Muscle layer of duodenum (tissue), 2 donors: ENCODE data around the gene SMURF1.
"Not testable (repeated sequence)": the region's sequence is repeated elsewhere in the genome, so short reads cannot be mapped to it uniquely, and the experiment has no call there.

Experiments
- H3K27ac ChIP-seq: one replicate; pipeline ENCODE4 v1.7.0; 2013; ENCODE audit warnings: mild to moderate bottlenecking, low read length
- H3K27me3 ChIP-seq: one replicate; pipeline ENCODE4 v1.7.0; 2013; ENCODE audit warnings: low read depth, mild to moderate bottlenecking, control low read depth, low read length
- H3K36me3 ChIP-seq, 2 donors: one replicate each; pipeline ENCODE4 v1.7.0; 2013; ENCODE audit warnings: low read length in 2 of 2, control low read depth in 1 of 2, mild to moderate bottlenecking in 1 of 2; ENCODE audit not compliant: insufficient read depth in 2 of 2, control insufficient read depth in 1 of 2
- H3K4me1 ChIP-seq, 2 donors: one replicate each; pipeline ENCODE4 v1.7.0; 2013; ENCODE audit warnings: low read length in 2 of 2, mild to moderate bottlenecking in 2 of 2, control low read depth in 1 of 2, moderate library complexity in 1 of 2; ENCODE audit not compliant: insufficient read depth in 2 of 2, control insufficient read depth in 1 of 2
- H3K4me3 ChIP-seq, 2 donors: one replicate each; pipeline ENCODE4 v1.7.0; 2013; ENCODE audit warnings: low read length in 2 of 2, low read depth in 1 of 2, mild to moderate bottlenecking in 1 of 2
- H3K9me3 ChIP-seq, 2 donors: one replicate each; pipeline ENCODE4 v1.7.0; 2013; ENCODE audit warnings: low read length in 2 of 2, control low read depth in 1 of 2, mild to moderate bottlenecking in 1 of 2; ENCODE audit not compliant: control insufficient read depth in 1 of 2
- donor health status: healthy.

SMURF1 gene

DNA sequence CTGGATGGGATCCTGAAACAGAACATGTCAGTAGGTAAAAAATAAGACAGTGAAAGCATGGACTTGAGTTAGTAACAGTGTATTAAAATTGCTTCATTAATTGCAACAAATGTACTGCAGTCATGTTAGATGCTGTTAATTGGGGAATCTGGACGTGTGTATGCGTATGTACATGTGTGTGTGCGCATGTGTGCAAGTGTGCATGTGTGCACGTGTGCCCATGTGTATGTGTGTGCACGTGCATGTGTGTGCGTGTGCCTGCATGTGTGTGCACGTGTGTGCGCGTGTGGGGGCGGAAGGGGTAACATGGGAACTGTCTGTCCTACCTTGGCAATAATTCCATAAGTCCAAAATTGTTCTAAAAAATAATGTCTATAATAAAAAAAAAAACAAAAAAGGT, 67.3 kb downstream of the SMURF1 start:
- H3K4me1 ChIP-seq, result peaks cover 4 to 13% of the 10 kb centered on the region in 2 donors
- H3K27me3 ChIP-seq, result no peaks in the 10 kb centered on the region
- no peak overlapping the region for H3K4me3 ChIP-seq
- H3K36me3 ChIP-seq, result no peaks in the 10 kb centered on the region
- no peak overlapping the region for H3K27ac ChIP-seq
- H3K9me3 ChIP-seq, result no peaks in the 10 kb centered on the region

DNA sequence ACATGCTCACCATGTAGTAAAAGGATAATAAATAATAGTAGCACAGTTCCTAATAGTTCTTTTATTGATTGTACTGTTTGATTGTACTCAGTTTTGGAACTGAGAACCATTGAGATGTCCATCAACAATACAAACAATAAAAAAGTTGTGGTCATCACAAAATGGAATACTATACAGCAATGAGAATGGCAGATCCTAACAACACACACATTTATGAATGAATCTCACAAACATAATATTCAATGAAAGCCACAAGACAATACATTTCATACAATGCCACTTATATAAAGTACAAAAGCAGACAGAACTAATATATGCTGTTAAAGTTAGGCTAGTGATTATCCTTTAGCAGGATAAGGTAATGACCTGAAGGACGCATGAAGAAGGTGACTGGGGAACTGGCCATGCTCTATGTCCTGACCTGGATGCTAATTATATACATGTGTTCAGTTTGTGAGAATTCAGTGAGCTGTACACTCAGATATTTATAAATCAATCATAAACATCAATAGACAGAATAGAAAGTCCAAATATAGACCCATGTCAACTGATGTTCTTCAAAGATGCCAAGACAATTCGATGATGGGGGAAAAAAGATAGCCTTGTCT, 70.0 kb downstream of the SMURF1 start:
- Histone ChIP-seq H3K36me3 (no peaks in the 10 kb centered on the region), H3K9me3 (no peaks in the 10 kb centered on the region), H3K27ac (no peak overlapping the region), H3K4me3 (no peak overlapping the region), H3K4me1 (peaks cover 0 to 7% of the 10 kb centered on the region in 2 donors), H3K27me3 (no peaks in the 10 kb centered on the region)

DNA sequence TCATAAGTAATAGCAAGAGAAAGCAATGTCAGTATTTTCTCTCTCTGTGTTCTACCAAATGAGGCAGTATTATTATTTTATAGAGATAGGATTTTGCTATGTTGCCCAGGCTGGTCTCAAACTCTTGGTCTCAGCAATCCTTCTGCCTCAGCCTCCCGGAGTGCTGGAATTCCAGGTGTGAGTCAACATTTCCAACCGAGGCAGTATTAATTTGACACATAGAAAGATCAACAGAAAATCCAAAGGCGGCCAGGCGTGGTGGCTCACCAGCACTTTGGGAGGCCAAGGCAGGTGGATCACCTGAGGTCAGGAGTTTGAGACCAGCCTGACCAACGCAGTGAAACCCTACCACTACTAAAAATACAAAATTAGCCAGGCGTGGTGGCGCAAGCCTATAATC, 71.8 kb downstream of the SMURF1 start:
- Histone ChIP-seq H3K9me3 (no peaks in the 10 kb centered on the region), H3K4me1 (peaks cover 0 to 3% of the 10 kb centered on the region in 2 donors), H3K27me3 (no peaks in the 10 kb centered on the region), H3K36me3 (no peaks in the 10 kb centered on the region), H3K27ac (no peak overlapping the region), H3K4me3 (no peak overlapping the region)

DNA sequence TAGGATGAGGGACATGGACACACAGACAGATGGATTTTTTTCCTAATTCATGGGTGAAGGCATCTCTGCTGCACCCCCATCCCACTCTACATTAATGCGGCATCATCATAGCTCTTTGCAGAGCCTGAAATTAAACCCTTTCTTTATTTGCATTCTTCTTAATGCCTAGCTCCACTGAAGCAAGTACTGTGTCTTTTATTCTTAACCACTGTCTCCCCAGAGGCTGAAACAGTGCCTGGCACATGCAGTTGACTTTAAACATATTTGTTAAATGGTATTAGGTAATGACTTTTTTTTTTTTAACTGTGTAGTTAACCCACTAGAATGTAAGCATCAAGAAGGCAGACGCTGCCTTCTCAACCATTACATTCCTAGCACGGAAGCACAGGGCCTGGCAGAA, 73.5 kb downstream of the SMURF1 start:
- Histone ChIP-seq H3K9me3 (no peaks in the 10 kb centered on the region), H3K27me3 (no peaks in the 10 kb centered on the region), H3K4me3 (no peak overlapping the region), H3K27ac (no peak overlapping the region), H3K36me3 (no peaks in the 10 kb centered on the region), H3K4me1 (peaks cover 0 to 3% of the 10 kb centered on the region in 2 donors)

DNA sequence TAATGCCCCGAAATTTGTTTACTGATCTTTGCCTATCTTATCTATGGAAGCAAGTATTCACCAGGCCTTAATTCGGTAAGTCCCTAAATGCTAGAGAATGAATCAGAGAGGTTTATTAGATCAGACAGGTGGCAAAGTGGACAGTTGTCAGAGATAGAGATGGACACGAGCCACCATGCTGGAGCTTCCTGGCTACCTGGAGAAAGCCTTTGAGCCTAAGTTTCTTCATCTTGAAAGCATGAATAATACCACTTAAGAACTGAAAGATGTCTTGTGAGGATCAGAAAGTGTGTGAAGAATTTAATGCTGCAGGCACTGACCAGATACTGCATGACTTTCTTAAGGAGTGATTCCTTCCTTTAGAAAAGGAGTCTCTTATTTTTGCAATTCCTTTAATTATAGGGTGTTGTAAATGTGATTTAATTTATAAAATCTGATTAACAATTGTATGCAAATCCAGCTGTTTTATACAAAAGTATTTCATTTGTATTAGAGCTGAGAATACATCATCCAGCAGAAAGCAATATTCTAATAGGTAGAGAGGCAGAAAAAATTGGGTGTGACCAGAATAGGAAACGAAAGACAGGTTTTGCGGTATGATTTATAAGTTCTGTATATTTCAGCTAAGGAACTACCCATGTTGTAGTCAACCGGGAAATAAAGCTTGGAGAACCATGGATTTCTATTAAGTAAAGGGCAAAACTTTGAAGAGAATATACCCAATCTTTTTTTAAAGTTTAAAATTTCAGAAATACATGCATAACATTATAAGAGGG, 82.7 kb downstream of the SMURF1 start:
- Histone ChIP-seq H3K9me3 (no peaks in the 10 kb centered on the region), H3K36me3 (peaks cover 8 to 15% of the 10 kb centered on the region in 2 donors), H3K4me3 (no peak overlapping the region), H3K4me1 (no peaks in the 10 kb centered on the region), H3K27me3 (no peaks in the 10 kb centered on the region), H3K27ac (no peak overlapping the region)

DNA sequence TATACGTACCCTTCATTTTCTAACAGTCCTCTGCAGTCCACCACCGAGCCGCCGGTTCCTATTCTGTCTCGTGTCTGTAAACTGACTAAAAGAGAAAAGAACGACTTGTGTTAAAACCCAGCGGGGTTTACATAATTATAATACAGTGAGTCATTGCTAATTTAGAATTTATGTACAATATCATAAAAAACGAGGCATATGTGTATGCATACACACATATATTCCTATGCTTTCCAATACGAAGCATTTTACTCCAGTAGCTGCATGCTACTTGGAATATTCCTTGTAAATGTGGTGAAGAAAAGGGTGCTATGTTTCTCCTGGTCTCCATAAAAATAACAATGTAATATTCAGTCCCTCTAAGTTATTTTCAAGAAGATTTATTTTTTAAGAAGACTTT, 89.1 kb downstream of the SMURF1 start:
- no peak overlapping the region for H3K4me3 ChIP-seq
- H3K27ac ChIP-seq, result no peak overlapping the region
- H3K36me3 ChIP-seq, result peaks cover 53 to 66% of the 10 kb centered on the region in 2 donors
- H3K9me3 ChIP-seq, result no peaks in the 10 kb centered on the region
- no peaks in the 10 kb centered on the region for H3K4me1 ChIP-seq
- H3K27me3 ChIP-seq, result no peaks in the 10 kb centered on the region

DNA sequence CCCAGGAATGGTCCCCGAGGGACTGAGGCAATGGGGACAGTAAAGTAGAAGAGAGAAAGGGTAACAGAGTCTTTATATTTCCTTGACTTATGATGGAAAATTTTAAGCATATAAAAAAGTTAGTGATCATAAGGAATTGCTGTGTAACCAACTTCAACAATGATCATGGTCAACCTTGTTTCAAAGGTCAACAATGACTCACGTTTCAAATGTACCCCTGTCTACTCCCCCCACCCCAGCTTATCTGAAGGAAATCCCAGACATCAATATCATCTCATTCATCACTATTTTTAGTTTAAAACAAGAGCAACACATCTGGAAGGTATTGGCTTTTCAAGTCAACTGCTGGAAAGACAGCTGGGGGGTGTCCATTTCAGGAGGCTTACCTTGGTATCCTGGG, 92.9 kb downstream of the SMURF1 start:
- Histone ChIP-seq H3K9me3 (no peaks in the 10 kb centered on the region), H3K27me3 (no peaks in the 10 kb centered on the region), H3K36me3 (peaks cover 72 to 83% of the 10 kb centered on the region in 2 donors), H3K27ac (no peak overlapping the region), H3K4me3 (no peak overlapping the region), H3K4me1 (no peaks in the 10 kb centered on the region)

DNA sequence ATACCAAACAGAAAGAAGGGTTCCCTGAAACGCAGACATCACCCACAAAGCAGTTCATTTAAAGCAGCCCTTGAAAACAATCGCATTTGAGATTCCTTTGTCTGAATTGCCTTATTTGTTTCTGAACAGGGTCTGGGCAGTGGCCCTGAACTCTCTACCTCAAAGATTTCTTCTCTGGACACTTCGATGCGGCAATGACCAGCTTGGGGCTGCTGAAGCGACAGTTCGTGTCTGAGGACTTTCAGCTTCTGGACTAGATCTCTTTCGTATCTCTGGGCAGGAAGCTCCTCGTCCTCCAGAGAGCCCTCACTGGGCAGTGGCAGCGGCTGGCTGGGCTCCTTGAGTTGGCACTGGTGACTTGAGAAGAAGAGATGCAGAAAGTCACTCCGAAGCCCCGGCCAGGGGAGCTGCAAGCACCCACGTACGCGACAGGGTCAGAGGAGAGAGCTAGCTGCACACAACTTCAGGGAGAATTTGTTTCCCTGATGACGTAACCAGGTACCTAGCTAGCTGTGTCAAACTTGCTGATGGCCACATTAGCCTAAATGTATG, 96.3 kb downstream of the SMURF1 start:
- Histone ChIP-seq H3K27me3 (no peaks in the 10 kb centered on the region), H3K27ac (no peak overlapping the region), H3K36me3 (peaks cover 70 to 93% of the 10 kb centered on the region in 2 donors), H3K9me3 (no peaks in the 10 kb centered on the region), H3K4me1 (no peaks in the 10 kb centered on the region), H3K4me3 (no peak overlapping the region)

DNA sequence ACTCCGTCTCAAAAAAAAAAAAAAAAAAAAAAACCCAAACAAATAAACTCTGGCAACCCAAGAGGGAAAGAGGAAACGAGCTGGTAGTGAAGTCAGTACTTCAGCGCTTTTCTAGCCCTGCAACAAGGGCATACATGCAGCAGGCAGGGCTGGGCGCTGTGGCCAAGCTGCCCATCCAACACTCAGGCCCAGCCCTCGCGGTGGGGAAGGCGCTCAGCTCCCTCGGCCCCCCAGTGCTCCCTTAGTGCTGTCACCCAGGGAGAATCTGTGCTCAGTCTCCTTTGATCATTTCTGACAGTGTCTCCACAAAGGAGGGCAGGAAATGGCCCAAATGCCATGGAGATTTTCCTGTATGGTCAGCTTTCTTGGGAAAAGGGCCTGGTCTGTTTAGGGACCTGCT, 97.2 kb downstream of the SMURF1 start:
- Histone ChIP-seq H3K4me1 (peaks cover 0 to 3% of the 10 kb centered on the region in 2 donors), H3K36me3 (peaks cover 67 to 90% of the 10 kb centered on the region in 2 donors), H3K27ac (no peak overlapping the region), H3K9me3 (no peaks in the 10 kb centered on the region), H3K4me3 (no peak overlapping the region), H3K27me3 (no peaks in the 10 kb centered on the region)

DNA sequence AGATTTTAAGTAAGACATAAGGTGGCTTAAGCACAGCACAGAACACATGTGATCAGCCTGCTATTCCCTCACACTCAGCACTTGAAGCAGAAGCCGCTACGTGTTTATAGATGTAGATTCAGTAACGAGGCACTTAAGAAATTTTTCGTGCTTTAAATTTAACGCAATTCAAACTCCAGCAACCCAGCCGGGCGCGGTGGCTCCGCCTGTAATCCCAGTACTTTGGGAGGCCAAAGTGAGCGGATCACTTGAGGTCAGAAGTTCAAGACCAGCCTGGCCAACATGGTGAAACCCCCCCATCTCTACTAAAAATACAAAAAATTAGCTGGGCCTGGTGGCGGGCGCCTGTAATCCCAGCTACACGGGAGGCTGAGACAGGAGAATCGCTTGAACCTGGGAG, 97.6 kb downstream of the SMURF1 start:
- not testable (repeated sequence) for H3K4me1 ChIP-seq, H3K9me3 ChIP-seq, H3K27ac ChIP-seq, H3K27me3 ChIP-seq, H3K4me3 ChIP-seq
- peaks cover 66 to 90% of the 10 kb centered on the region in 2 donors for H3K36me3 ChIP-seq

DNA sequence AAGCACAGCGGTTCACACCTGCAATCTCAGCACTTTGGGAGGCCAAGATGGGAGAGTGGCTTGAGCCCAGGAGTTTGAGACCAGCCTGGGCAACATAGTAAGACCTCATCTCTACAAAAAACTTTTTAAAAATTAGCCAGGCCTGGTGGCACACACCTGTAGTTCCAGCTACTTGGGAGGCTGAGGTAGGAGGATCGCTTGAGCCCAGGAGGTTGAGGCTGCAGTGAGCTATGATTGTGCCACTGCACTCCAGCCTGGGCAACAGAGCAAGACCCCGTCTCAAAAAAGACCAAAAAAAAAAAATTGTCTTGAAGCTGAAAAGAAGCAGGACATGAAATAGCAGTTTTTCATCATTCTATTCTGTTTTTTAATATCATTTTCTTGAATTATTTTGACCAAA, 99.0 kb downstream of the SMURF1 start:
- H3K4me3 ChIP-seq, H3K27ac ChIP-seq, H3K9me3 ChIP-seq, H3K27me3 ChIP-seq: not testable (repeated sequence)
- peaks cover 58 to 91% of the 10 kb centered on the region in 2 donors for H3K36me3 ChIP-seq
- peaks cover 0 to 17% of the 10 kb centered on the region in 2 donors for H3K4me1 ChIP-seq
